HG03571 (cell line): ENCODE measurements around the gene KEAP1.

ENCODE experiments used
- ATAC-seq: cut with Tn5 transposase; IDR thresholded peaks from one replicate; pipeline ENCODE4 v1.9.1; 2021; ENCODE audit not compliant: unreplicated experiment

KEAP1 gene

GRCh38 chr19:10450853-10451609 lies 52.1 kb downstream of the KEAP1 start:
- no peak for ATAC-seq

- no peak for ATAC-seq
These were observed 52.8 kb downstream of the KEAP1 start for GRCh38 chr19:10450191-10450852.

GRCh38 chr19:10449037-10449436 lies 54.1 kb downstream of the KEAP1 start:
- ATAC-seq: no peak

GRCh38 chr19:10442698-10443097 lies 60.5 kb downstream of the KEAP1 start:
- ATAC-seq: no peak

GRCh38 chr19:10439588-10439987 lies 63.6 kb downstream of the KEAP1 start:
- no peak for ATAC-seq
